CD4-positive, alpha-beta memory T cell (primary cell): ENCODE results near the gene GALR2. TPM values are rescaled to one million over a fixed set of nuclear protein-coding genes. Genes with fewer than 3 reads are reported as not detected.
A peak's percentile ranks its signal among the peaks of the same experiment; 100 is the strongest.

Experiments
- CTCF ChIA-PET: fragments of 350-600 bp; sonication (Branson Sonifier 250); formaldehyde crosslinking; loops from one replicate; lab custom pipeline; 2021; ENCODE audit warnings: inconsistent platforms; ENCODE audit not compliant: partially characterized antibody; lab: Charles Lee
- POLR2A ChIA-PET: fragments of 350-600 bp; sonication (Branson Sonifier 250); formaldehyde crosslinking; loops from one replicate; lab custom pipeline; 2021; ENCODE audit not compliant: partially characterized antibody; lab: Charles Lee
- DNase-seq, 5 donors: peaks; one replicate each; pipeline versions ENCODE4 v3.0.0 to v3.0.0-alpha.2; 2020 to 2022; ENCODE audit warnings: mixed read lengths in 1 of 5
- H3K27ac ChIP-seq: one replicate; pipeline ENCODE4 v1.7.0; 2013; ENCODE audit warnings: low read depth, low read length
- H3K27me3 ChIP-seq: 2 replicates; pipeline ENCODE4 v1.7.0; 2013; ENCODE audit warnings: mild to moderate bottlenecking, low read length, moderate library complexity; ENCODE audit not compliant: insufficient read depth
- H3K36me3 ChIP-seq: 2 replicates; pipeline ENCODE4 v1.7.0; 2013; ENCODE audit warnings: mild to moderate bottlenecking, low read length, moderate library complexity; ENCODE audit not compliant: insufficient read depth
- H3K4me1 ChIP-seq: 2 replicates; pipeline ENCODE4 v1.7.0; 2013; ENCODE audit warnings: mild to moderate bottlenecking, low read length, moderate library complexity; ENCODE audit not compliant: insufficient read depth
- H3K4me3 ChIP-seq, 2 donors: one replicate each; pipeline ENCODE4 v1.7.0; 2013; ENCODE audit warnings: low read length in 2 of 2, mild to moderate bottlenecking in 1 of 2
- H3K9me3 ChIP-seq, 2 donors: one replicate each; pipeline ENCODE4 v1.7.0; 2013; ENCODE audit warnings: low read length in 2 of 2, control low read depth in 1 of 2; ENCODE audit not compliant: control insufficient read depth in 1 of 2
- H3K27ac Mint-ChIP-seq, 7 donors: one replicate each; pipeline ENCODE4 v1.8.0; 2020 to 2021; ENCODE audit warnings: mixed read lengths in 7 of 7, mild to moderate bottlenecking in 6 of 7, inconsistent platforms in 3 of 7, moderate library complexity in 3 of 7
- H3K27me3 Mint-ChIP-seq, 2 donors: one replicate each; pipeline ENCODE4 v1.8.0; 2020 to 2021; ENCODE audit warnings: mixed read lengths in 2 of 2
- H3K36me3 Mint-ChIP-seq, 2 donors: one replicate each; pipeline ENCODE4 v1.8.0; 2020 to 2021; ENCODE audit warnings: mixed read lengths in 2 of 2, inconsistent platforms in 1 of 2, mild to moderate bottlenecking in 1 of 2
- H3K4me1 Mint-ChIP-seq, 4 donors: one replicate each; pipeline ENCODE4 v1.8.0; 2020 to 2021; ENCODE audit warnings: mixed read lengths in 4 of 4, mild to moderate bottlenecking in 1 of 4
- H3K4me3 Mint-ChIP-seq, 8 donors: one replicate each; pipeline ENCODE4 v1.8.0; 2020 to 2021; ENCODE audit warnings: mixed read lengths in 8 of 8, mild to moderate bottlenecking in 7 of 8, moderate library complexity in 6 of 8, inconsistent platforms in 3 of 8
- H3K9me3 Mint-ChIP-seq, 8 donors: one replicate each; pipeline ENCODE4 v1.8.0; 2020 to 2021; ENCODE audit warnings: mixed read lengths in 8 of 8, mild to moderate bottlenecking in 5 of 8, inconsistent platforms in 3 of 8, moderate library complexity in 1 of 8
- intact Hi-C: fragments of 100-400 bp; cut with micrococcal nuclease; formaldehyde crosslinking; loops from one replicate; pipeline ENCODE4 v1.15.1; 2023
- polyA plus RNA-seq, 2 donors: library from polyadenylated mRNA; unstranded; fragments of 300-500 nt; fragmentation: Illumina TruSeq; gene quantifications; one replicate each; pipeline ENCODE4 v1.2.3, GENCODE V29; 2021
- total RNA-seq, 2 experiments: library from RNA; stranded (reverse); gene quantifications; one replicate each; pipeline ENCODE4 v1.2.3, GENCODE V29; 2021

The GALR2 gene
- total and polyA plus RNA-seq, 4 experiments from 2014 or later: 0.37 TPM; not detected in 3

GRCh38 chr17:76033139-76033538, 41.4 kb upstream of the GALR2 start:
- CTCF ChIA-PET: interaction anchor here (1.2 to 1.3 kb wide), 2 partner anchors 19 to 375 kb away, joined by 3 to 4 read pairs; no protein-coding TSS in a partner anchor
- POLR2A ChIA-PET: interaction anchor here (0.5 to 1.0 kb wide), 3 partner anchors 31 to 248 kb away, joined by 3 read pairs; partner anchors contain the start of genes SRP68 and UNK

DNA sequence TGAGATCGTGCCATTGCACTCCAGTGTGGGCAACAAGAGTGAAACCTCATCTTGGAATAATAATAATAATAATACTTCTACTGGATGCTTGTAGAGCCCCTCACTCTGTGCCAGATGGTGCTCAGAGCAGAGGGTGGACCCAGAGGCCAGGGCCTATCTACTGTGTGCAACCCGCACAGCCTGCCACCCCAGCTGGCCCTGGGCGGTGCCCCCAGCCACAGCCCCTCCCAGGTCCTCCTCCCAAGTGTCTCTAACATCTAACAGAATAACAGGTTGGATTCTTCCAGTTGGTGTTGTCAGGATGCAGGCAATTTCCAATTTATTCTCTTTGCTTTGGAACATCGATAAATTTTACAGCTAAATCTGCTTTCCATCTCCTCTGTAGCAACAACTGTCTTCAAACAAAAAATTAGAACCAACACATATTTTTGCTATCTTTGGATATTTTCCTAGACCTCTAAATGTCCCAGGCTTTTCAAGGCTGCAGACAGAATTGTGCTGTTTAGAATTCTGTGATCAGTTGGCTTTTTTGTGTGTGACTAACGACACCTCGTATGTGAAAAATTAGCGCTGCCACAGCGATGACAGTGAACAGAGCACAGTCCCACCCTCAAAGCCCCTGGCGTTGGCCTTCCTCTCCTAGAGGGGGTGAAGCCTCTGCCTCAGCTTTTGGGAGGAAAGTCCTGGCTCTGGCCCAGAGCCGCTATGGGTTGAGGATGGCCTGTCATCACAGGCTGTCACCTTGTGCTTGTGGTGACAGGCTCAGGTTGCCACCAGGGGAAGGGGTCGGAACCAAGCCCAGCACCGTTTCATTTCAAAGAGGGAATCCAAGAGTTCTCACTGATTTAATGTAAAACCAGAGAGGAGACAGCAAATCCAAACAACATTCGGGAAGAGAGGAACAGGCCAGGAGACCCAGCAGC, 39.9 kb upstream of the GALR2 start:
- peaks cover 3 to 8% (median 5%) of the 10 kb centered on the region in 4 donors for H3K4me1 Mint-ChIP-seq
- Histone ChIP-seq H3K9me3 (no peaks in the 10 kb centered on the region), H3K4me1 (peaks cover 5% of the 10 kb centered on the region), H3K27me3 (no peaks in the 10 kb centered on the region), H3K27ac (no peak overlapping the region), H3K36me3 (peaks cover 14% of the 10 kb centered on the region), H3K4me3 (no peak overlapping the region)
- H3K36me3 Mint-ChIP-seq: peaks cover 17 to 24% of the 10 kb centered on the region in 2 donors
- no peak for DNase-seq
- H3K9me3 Mint-ChIP-seq: no peaks in the 10 kb centered on the region
- no peak overlapping the region for H3K4me3 Mint-ChIP-seq
- intact Hi-C loops: no loop called here
- CTCF ChIA-PET: interaction anchor here (1.2 to 1.3 kb wide), 2 partner anchors 20 to 374 kb away, joined by 3 to 4 read pairs; no protein-coding TSS in a partner anchor
- no peaks in the 10 kb centered on the region for H3K27me3 Mint-ChIP-seq
- H3K27ac Mint-ChIP-seq: peak overlapping the region in 1 of 7 donors; percentile 59
- POLR2A ChIA-PET: interaction anchor here (0.6 kb wide), 1 partner anchor 20 kb away, joined by 3 read pairs; no protein-coding TSS in a partner anchor

More at GRCh38 chr17:76033139-76033538, 41.4 kb upstream of the GALR2 start:
- H3K27me3 ChIP-seq: no peaks in the 10 kb centered on the region
- Mint-ChIP-seq H3K4me1 (peaks cover 7 to 14% (median 12%) of the 10 kb centered on the region in 4 donors), H3K9me3 (no peaks in the 10 kb centered on the region), H3K4me3 (no peak overlapping the region), H3K36me3 (peaks cover 1 to 8% of the 10 kb centered on the region in 2 donors), H3K27me3 (no peaks in the 10 kb centered on the region), H3K27ac (peak overlapping the region in 1 of 7 donors; percentile 59)
- H3K27ac ChIP-seq: no peak overlapping the region
- DNase-seq: no peak
- no peaks in the 10 kb centered on the region for H3K36me3 ChIP-seq
- H3K9me3 ChIP-seq: no peaks in the 10 kb centered on the region
- intact Hi-C loops: no loop called here
- H3K4me3 ChIP-seq: no peak overlapping the region
- peaks cover 12% of the 10 kb centered on the region for H3K4me1 ChIP-seq

- no peak for DNase-seq
- Mint-ChIP-seq H3K9me3 (no peaks in the 10 kb centered on the region), H3K27me3 (no peaks in the 10 kb centered on the region), H3K27ac (no peak overlapping the region), H3K4me3 (no peak overlapping the region), H3K36me3 (peaks cover 32 to 40% of the 10 kb centered on the region in 2 donors), H3K4me1 (peaks cover 0 to 4% (median 1%) of the 10 kb centered on the region in 4 donors)
- intact Hi-C loops: no loop called here
- H3K4me1 ChIP-seq: no peaks in the 10 kb centered on the region
- H3K27ac ChIP-seq: no peak overlapping the region
- no peaks in the 10 kb centered on the region for H3K9me3 ChIP-seq
- H3K27me3 ChIP-seq: no peaks in the 10 kb centered on the region
- peaks cover 34% of the 10 kb centered on the region for H3K36me3 ChIP-seq
- ChIA-PET POLR2A (no interaction called here), CTCF (interaction anchor here (1.2 kb wide), 1 partner anchor 23 kb away, joined by 7 read pairs; no protein-coding TSS in a partner anchor)
- H3K4me3 ChIP-seq: no peak overlapping the region
Measured at GRCh38 chr17:76036497-76037261, 37.9 kb upstream of the GALR2 start.

- H3K4me1 ChIP-seq: no peaks in the 10 kb centered on the region
- Mint-ChIP-seq H3K36me3 (peaks cover 33 to 49% of the 10 kb centered on the region in 2 donors), H3K27me3 (no peaks in the 10 kb centered on the region), H3K27ac (peak overlapping the region in 3 of 7 donors; percentile 5 to 51 (median 25)), H3K4me1 (peaks cover 0 to 4% (median 1%) of the 10 kb centered on the region in 4 donors), H3K4me3 (no peak overlapping the region), H3K9me3 (no peaks in the 10 kb centered on the region)
- H3K36me3 ChIP-seq: peaks cover 41% of the 10 kb centered on the region
- ChIA-PET POLR2A (no interaction called here), CTCF (no interaction called here)
- H3K27me3 ChIP-seq: no peaks in the 10 kb centered on the region
- no peak overlapping the region for H3K27ac ChIP-seq
- no peaks in the 10 kb centered on the region for H3K9me3 ChIP-seq
- intact Hi-C loops: no loop called here
- DNase-seq: no peak
- no peak overlapping the region for H3K4me3 ChIP-seq
Measured at GRCh38 chr17:76038050-76038449, 36.5 kb upstream of the GALR2 start.

DNA sequence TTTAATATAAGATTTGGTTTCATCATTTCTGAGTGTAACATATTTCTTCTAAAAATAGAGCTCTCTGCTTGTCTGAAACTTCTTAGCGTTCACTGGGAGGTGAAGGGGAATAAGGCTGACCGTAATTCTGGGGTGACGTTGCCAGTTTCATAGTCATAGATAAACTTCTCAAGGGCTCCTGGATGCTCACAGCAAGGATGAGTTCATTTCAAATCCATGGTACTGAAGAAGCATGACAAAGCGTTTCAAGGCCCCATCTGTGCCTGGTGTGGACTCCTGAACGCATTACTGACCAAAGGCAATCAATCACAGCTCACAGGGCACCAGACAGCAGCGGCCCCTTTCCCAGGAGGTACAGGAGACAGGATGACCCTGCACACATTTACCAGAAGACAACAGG, 35.5 kb upstream of the GALR2 start:
- POLR2A ChIA-PET: no interaction called here

DNA sequence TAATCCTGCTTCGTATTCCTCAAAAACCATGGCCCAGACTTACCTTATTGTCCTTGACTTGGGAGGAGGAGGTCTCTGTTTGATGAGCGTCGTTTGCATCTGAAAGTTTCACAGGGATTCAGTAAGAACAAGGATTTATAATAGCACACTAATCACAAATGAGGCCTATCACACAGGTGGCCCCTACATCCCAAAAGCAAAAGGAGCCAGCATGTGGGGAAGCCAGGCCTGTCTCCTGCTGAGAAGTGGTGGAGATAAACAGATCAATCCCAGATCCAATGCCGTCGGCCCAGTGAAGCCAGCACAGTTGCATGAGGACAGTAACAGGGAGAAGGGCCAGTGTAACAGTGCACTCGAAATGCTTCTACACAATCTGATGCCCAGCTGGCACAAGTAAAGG, 34.2 kb upstream of the GALR2 start:
- Mint-ChIP-seq H3K9me3 (no peaks in the 10 kb centered on the region), H3K4me1 (peaks cover 0 to 4% (median 1%) of the 10 kb centered on the region in 4 donors), H3K36me3 (peaks cover 55 to 71% of the 10 kb centered on the region in 2 donors), H3K4me3 (no peak overlapping the region), H3K27ac (peak overlapping the region in 2 of 7 donors; percentile 52 to 56), H3K27me3 (no peaks in the 10 kb centered on the region)
- peaks cover 64% of the 10 kb centered on the region for H3K36me3 ChIP-seq
- no peaks in the 10 kb centered on the region for H3K27me3 ChIP-seq
- no peak overlapping the region for H3K4me3 ChIP-seq
- no peaks in the 10 kb centered on the region for H3K4me1 ChIP-seq
- DNase-seq: no peak
- CTCF ChIA-PET: interaction anchor here (0.8 to 1.0 kb wide), 2 partner anchors 26 to 358 kb away, joined by 3 read pairs; no protein-coding TSS in a partner anchor
- H3K27ac ChIP-seq: no peak overlapping the region
- intact Hi-C loops: no loop called here
- H3K9me3 ChIP-seq: no peaks in the 10 kb centered on the region
- POLR2A ChIA-PET: no interaction called here

More for the DNA sequence above, 35.5 kb upstream of the GALR2 start:
- no peaks in the 10 kb centered on the region for H3K27me3 Mint-ChIP-seq
- H3K9me3 Mint-ChIP-seq: no peaks in the 10 kb centered on the region
- Histone ChIP-seq H3K4me3 (no peak overlapping the region), H3K27ac (no peak overlapping the region), H3K4me1 (no peaks in the 10 kb centered on the region), H3K9me3 (no peaks in the 10 kb centered on the region), H3K36me3 (peaks cover 51% of the 10 kb centered on the region), H3K27me3 (no peaks in the 10 kb centered on the region)
- H3K4me1 Mint-ChIP-seq: peaks cover 0 to 4% (median 1%) of the 10 kb centered on the region in 4 donors
- H3K36me3 Mint-ChIP-seq: peaks cover 43 to 60% of the 10 kb centered on the region in 2 donors
- no peak for DNase-seq
- intact Hi-C loops: no loop called here
- H3K27ac Mint-ChIP-seq: peak overlapping the region in 1 of 7 donors; percentile 12
- no peak overlapping the region for H3K4me3 Mint-ChIP-seq
- CTCF ChIA-PET: interaction anchor here (1.1 kb wide), 1 partner anchor 25 kb away, joined by 3 read pairs; no protein-coding TSS in a partner anchor
